Stimulated activated CD4-positive, alpha-beta T cell treated with anti-CD3 and anti-CD28 coated beads, TNF-alpha, amount 100 ng/mL, for 24 hours (primary cell): ENCODE measurements around the gene TMEM60.
"Not testable (repeated sequence)": the region's sequence is repeated elsewhere in the genome, so short reads cannot be mapped to it uniquely, and the experiment has no call there.

Source experiments
- DNase-seq, 3 experiments: peaks; one replicate each; pipeline ENCODE4 v3.0.0-alpha.2; 2020; ENCODE audit warnings: low read depth in 3 of 3

The TMEM60 gene

GRCh38 chr7:77811516-77812289 is 13.5 kb upstream of the TMEM60 start:
- no peak for DNase-seq

- no peak for DNase-seq
These were observed 10.3 kb upstream of the TMEM60 start for GRCh38 chr7:77808517-77808916.

GRCh38 chr7:77806425-77806824 is 8.2 kb upstream of the TMEM60 start:
- DNase-seq: no peak

- no peak for DNase-seq
These were observed 4.5 kb upstream of the TMEM60 start for GRCh38 chr7:77802557-77803405.

GRCh38 chr7:77800730-77801129 is 2.5 kb upstream of the TMEM60 start:
- no peak for DNase-seq

GRCh38 chr7:77800158-77800557 is 1.9 kb upstream of the TMEM60 start:
- no peak for DNase-seq

GRCh38 chr7:77799078-77799964 is 1.1 kb upstream of the TMEM60 start:
- peak in 1 of 3 experiments; percentile 13 for DNase-seq

- DNase-seq: no peak
These were observed 370 bp downstream of the TMEM60 start for GRCh38 chr7:77797734-77798393.

- DNase-seq: no peak
These were observed 1.3 kb downstream of the TMEM60 start for GRCh38 chr7:77796960-77797359.

- no peak for DNase-seq
These were observed 2.1 kb downstream of the TMEM60 start for GRCh38 chr7:77796109-77796508.

- no peak for DNase-seq
These were observed 4.2 kb downstream of the TMEM60 start for GRCh38 chr7:77794000-77794399.

- no peak for DNase-seq
These were observed 6.3 kb downstream of the TMEM60 start for GRCh38 chr7:77791956-77792355.

GRCh38 chr7:77791336-77791735 is 6.9 kb downstream of the TMEM60 start:
- no peak for DNase-seq

GRCh38 chr7:77788327-77788902 is 9.8 kb downstream of the TMEM60 start:
- DNase-seq: no peak

GRCh38 chr7:77786741-77787140 is 11.5 kb downstream of the TMEM60 start:
- DNase-seq: no peak

- DNase-seq: no peak
These were observed 12.2 kb downstream of the TMEM60 start for GRCh38 chr7:77786018-77786417.

GRCh38 chr7:77784426-77784825 is 13.8 kb downstream of the TMEM60 start:
- DNase-seq: not testable (repeated sequence)

- no peak for DNase-seq
These were observed 14.7 kb downstream of the TMEM60 start for GRCh38 chr7:77783545-77783944.

- DNase-seq: no peak
These were observed 15.1 kb downstream of the TMEM60 start for GRCh38 chr7:77783111-77783510.

GRCh38 chr7:77782383-77782782 is 15.9 kb downstream of the TMEM60 start:
- DNase-seq: no peak

- DNase-seq: no peak
These were observed 19.7 kb downstream of the TMEM60 start for GRCh38 chr7:77778535-77778934.
